RWPE1 (cell line): ENCODE measurements around the gene HEATR5B.

Experiments
- CTCF ChIA-PET: fragments of 350-600 bp; sonication (Branson Sonifier 250); formaldehyde crosslinking; extraction: SDS; loops from one replicate; lab custom pipeline; 2021; lab: Yijun Ruan, JAX
- POLR2A ChIA-PET: fragments of 400-600 bp; formaldehyde crosslinking; extraction: SDS; loops from one replicate; lab custom pipeline; 2020; ENCODE audit warnings: antibody characterized with exemption; ENCODE audit not compliant: low non-redundant PET; lab: Yijun Ruan, JAX
- DNase-seq: peaks from one replicate; pipeline ENCODE4 v3.0.0; 2012; ENCODE audit warnings: low spot score
- H3K27ac ChIP-seq: fragments of 450-650 bp; 2 replicates; pipeline ENCODE4 v1.5.1; 2017
- TF ChIP-seq, protein P1 (sequence below): fragments of 450-650 bp; conservative IDR thresholded peaks from 2 replicates; pipeline ENCODE4 v1.5.1; 2017; ENCODE audit warnings: low read depth, mild to moderate bottlenecking

The HEATR5B gene

DNA sequence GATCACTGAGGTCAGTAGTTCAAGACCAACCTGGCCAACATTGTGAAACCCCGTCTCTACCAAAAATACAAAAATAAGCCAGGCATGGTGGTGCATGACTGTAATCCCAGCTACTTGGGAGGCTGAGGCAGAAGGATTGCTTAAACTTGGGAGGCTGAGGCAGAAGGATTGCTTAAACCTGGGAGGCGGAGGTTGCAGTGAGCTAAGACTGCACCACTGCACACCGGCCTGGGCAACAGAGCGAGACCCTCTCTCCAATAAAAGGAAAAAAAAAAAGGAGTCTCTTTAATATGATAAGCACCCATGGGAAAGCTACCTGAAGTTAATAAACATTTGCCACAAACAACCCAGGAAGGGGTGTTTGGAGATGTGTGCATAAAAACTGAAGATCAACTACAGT, 120.4 kb downstream of the HEATR5B start:
- ChIA-PET CTCF (no interaction called here), POLR2A (no interaction called here)
- TF ChIP-seq, protein P1, sequence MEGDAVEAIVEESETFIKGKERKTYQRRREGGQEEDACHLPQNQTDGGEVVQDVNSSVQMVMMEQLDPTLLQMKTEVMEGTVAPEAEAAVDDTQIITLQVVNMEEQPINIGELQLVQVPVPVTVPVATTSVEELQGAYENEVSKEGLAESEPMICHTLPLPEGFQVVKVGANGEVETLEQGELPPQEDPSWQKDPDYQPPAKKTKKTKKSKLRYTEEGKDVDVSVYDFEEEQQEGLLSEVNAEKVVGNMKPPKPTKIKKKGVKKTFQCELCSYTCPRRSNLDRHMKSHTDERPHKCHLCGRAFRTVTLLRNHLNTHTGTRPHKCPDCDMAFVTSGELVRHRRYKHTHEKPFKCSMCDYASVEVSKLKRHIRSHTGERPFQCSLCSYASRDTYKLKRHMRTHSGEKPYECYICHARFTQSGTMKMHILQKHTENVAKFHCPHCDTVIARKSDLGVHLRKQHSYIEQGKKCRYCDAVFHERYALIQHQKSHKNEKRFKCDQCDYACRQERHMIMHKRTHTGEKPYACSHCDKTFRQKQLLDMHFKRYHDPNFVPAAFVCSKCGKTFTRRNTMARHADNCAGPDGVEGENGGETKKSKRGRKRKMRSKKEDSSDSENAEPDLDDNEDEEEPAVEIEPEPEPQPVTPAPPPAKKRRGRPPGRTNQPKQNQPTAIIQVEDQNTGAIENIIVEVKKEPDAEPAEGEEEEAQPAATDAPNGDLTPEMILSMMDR: no peak
- H3K27ac ChIP-seq: no peak overlapping the region
- DNase-seq: no peak

DNA sequence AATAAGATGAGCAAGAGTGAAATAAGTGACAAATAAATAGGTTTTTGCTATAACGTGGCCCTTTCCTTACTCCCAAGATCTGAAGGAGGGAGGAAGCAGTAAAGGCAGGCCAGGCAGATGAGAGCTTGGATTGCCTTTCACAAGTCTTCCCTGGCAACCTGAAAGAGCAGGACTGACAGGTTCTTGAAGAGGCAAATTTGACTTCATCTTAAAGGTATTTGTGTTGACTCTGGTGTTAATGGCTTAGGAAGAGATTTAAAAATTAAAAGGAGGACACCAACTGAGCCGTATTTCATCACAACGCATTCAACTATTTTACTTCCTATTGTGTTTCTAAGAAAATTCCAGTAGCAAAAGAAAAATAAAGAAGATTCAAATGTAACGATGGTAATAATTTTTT, 121.1 kb downstream of the HEATR5B start:
- POLR2A ChIA-PET: no interaction called here
- CTCF ChIA-PET: interaction anchor here (0.6 to 0.7 kb wide), 2 partner anchors 61 to 140 kb away, joined by 3 read pairs; no protein-coding TSS in a partner anchor
- DNase-seq: no peak
- TF ChIP-seq, protein P1: no peak
- no peak overlapping the region for H3K27ac ChIP-seq

DNA sequence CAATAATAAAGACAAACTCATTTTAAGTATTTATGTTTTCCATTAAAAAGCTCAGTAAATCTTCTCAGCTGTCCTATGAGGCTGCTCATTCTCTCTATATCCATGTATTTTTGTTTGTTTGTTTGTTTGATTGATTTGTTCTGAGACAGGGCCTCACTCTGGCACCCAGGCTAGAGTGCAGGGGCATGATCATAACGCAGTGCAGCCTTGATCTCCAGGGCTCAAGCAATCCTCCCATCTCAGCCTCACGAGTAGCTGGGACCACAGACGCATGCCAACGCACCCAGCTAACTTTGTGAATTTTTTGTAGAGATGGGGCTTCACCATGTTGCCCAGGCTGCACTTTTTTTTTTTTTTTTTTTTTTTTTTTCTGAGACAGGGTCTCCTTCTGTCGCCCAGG, 123.4 kb downstream of the HEATR5B start:
- TF ChIP-seq, protein P1: no peak
- H3K27ac ChIP-seq: no peak overlapping the region
- POLR2A ChIA-PET: no interaction called here
- CTCF ChIA-PET: no interaction called here
- DNase-seq: no peak

DNA sequence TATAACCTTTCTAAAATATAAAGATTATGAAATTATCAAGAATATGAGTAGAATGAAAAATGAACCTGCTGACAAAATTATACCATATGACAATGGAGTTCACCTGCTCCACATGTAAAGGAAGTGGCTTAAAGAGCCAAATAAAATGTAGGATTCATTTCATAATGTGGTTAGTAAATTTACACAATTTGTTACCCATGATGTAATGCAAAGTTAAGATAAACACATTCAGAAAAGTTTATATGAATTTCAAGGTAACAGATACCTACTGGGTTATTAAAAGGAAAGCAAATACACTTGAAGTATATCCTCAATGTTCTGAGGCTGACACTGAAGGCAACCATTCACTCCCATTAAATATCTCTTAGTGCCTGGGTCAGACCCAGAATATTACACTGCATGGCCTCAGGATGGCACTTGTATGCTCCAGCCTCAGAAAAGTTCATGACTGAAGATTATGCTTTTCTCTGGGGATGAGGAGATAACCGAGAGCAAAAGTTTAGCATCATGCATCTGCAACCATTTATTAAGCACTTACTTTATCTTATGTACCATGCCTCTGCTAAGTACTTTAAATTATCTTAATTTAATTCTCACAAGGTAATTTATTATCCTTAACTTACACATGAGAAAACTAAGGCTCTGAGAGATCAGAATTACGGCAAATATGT, 124.0 kb downstream of the HEATR5B start:
- no peak overlapping the region for H3K27ac ChIP-seq
- POLR2A ChIA-PET: no interaction called here
- TF ChIP-seq, protein P1: no peak
- DNase-seq: no peak
- CTCF ChIA-PET: no interaction called here

DNA sequence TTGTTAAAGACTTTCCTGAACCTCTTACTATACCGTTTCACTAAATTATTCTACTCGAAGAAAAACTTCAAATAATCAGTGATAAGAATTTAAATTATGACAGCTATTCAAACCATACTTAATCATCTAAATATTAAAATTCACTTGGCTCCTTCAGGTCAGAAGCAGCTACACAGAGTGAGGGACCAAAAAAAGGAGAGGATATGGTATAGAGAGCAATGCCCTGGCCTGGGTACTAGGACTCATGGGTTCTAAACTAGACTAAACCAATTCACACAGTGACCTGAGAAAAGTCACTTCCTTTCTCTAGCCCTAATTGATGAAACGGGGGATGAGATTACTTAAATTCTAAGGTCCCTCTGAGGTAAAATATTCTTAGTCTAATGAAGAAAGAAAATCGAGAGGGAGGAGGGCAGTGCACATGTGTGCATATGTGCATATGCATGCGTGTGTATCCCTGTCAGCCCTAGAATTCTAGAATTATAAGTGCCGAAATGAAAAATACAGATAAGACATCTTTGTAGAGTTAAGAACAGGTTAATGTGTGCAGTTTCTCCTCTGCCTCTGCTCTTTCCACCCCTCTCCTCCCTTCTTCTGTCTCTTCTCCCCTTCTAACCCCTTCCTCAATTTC, 129.1 kb downstream of the HEATR5B start:
- TF ChIP-seq, protein P1: no peak
- CTCF ChIA-PET: interaction anchor here (0.6 kb wide), 1 partner anchor 53 kb away, joined by 3 read pairs; no protein-coding TSS in a partner anchor
- POLR2A ChIA-PET: no interaction called here
- no peak for DNase-seq
- no peak overlapping the region for H3K27ac ChIP-seq

DNA sequence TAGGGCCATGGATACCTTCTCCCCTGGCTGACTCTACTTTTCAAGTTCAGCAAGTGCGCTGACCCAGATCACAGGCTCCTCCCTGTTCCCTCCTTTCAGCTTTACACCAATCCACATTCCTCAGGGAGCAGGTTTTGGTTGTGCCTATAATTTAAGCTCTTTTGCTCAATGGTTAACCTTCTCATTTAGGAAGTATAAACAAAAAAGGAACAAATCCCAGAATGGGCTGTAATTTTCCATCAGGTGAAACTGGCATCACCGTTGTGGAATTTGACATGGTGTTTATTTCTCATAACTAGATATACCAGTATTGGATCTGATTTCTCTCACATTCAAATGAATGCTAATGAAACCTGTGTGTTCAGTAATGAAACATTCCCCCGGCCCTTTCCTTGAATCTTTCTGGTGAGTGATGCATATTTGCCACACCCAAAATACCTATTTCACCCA, 131.4 kb downstream of the HEATR5B start:
- ChIA-PET CTCF (no interaction called here), POLR2A (no interaction called here)
- TF ChIP-seq, protein P1: no peak
- peak; percentile 83 for DNase-seq
- no peak overlapping the region for H3K27ac ChIP-seq
